Astrocyte (in vitro differentiated cells and primary cell): Measurements from ENCODE around the gene ATP12A. TPM values are rescaled to one million over a fixed set of nuclear protein-coding genes. Genes with fewer than 3 reads are reported as not detected.

Source experiments
- DNase-seq: peaks from one replicate; pipeline ENCODE4 v3.0.0-alpha.2; 2010; ENCODE audit warnings: low read depth
- FAIRE-seq: peaks from 2 replicates; lab custom pipeline; 2011; peaks lifted over from hg19 to GRCh38; lab: Jason Lieb, UNC
- H2AFZ ChIP-seq: 2 replicates; pipeline ENCODE4 v1.6.0; 2012; ENCODE audit warnings: low read depth, low read length, inconsistent platforms
- H3K27ac ChIP-seq: 2 replicates; pipeline ENCODE4 v1.5.1; 2011; ENCODE audit warnings: low read depth, low read length, inconsistent platforms
- H3K27me3 ChIP-seq: 2 replicates; pipeline ENCODE4 v1.6.0; 2011; ENCODE audit warnings: low read length, inconsistent platforms; ENCODE audit not compliant: insufficient read depth
- H3K36me3 ChIP-seq: 2 replicates; pipeline ENCODE4 v1.5.1; 2011; ENCODE audit warnings: low read length, inconsistent platforms; ENCODE audit not compliant: insufficient read depth
- H3K4me1 ChIP-seq: 2 replicates; pipeline ENCODE4 v1.5.1; 2011; ENCODE audit warnings: low read length, inconsistent platforms; ENCODE audit not compliant: insufficient read depth
- H3K4me2 ChIP-seq: 2 replicates; pipeline ENCODE4 v1.6.0; 2012; ENCODE audit warnings: low read length, inconsistent platforms
- H3K4me3 ChIP-seq: 2 replicates; pipeline ENCODE4 v1.5.1; 2011; ENCODE audit warnings: low read depth, mild to moderate bottlenecking, low read length, inconsistent platforms; ENCODE audit not compliant: insufficient read depth
- H3K79me2 ChIP-seq: 2 replicates; pipeline ENCODE4 v1.6.0; 2012; ENCODE audit warnings: mild to moderate bottlenecking, low read length, inconsistent platforms; ENCODE audit not compliant: insufficient read depth
- H3K9ac ChIP-seq: 2 replicates; pipeline ENCODE4 v1.6.0; 2012; ENCODE audit warnings: mild to moderate bottlenecking, low read length, inconsistent platforms
- H3K9me3 ChIP-seq: 2 replicates; pipeline ENCODE4 v1.5.1; 2012; ENCODE audit warnings: low read depth, mild to moderate bottlenecking, low read length, inconsistent platforms; ENCODE audit not compliant: insufficient read depth
- H4K20me1 ChIP-seq: 2 replicates; pipeline ENCODE4 v1.6.0; 2012; ENCODE audit warnings: low read length, inconsistent platforms; ENCODE audit not compliant: insufficient read depth
- H3K27ac Mint-ChIP-seq: one replicate; pipeline ENCODE4 v1.8.0; 2021; ENCODE audit warnings: mild to moderate bottlenecking, mixed read lengths; ENCODE audit not compliant: unreplicated experiment
- H3K27me3 Mint-ChIP-seq: one replicate; pipeline ENCODE4 v1.8.0; 2021; ENCODE audit warnings: low read depth, mixed read lengths; ENCODE audit not compliant: unreplicated experiment
- H3K36me3 Mint-ChIP-seq: one replicate; pipeline ENCODE4 v1.8.0; 2021; ENCODE audit warnings: low read depth, mixed read lengths; ENCODE audit not compliant: unreplicated experiment
- H3K4me1 Mint-ChIP-seq: one replicate; pipeline ENCODE4 v1.8.0; 2021; ENCODE audit warnings: low read depth, mixed read lengths; ENCODE audit not compliant: unreplicated experiment
- H3K4me3 Mint-ChIP-seq: one replicate; pipeline ENCODE4 v1.8.0; 2021; ENCODE audit warnings: mild to moderate bottlenecking, moderate library complexity, mixed read lengths; ENCODE audit not compliant: unreplicated experiment
- H3K9me3 Mint-ChIP-seq: one replicate; pipeline ENCODE4 v1.8.0; 2021; ENCODE audit warnings: mild to moderate bottlenecking, mixed read lengths; ENCODE audit not compliant: unreplicated experiment
- EZH2 ChIP-seq: IDR thresholded peaks from 2 replicates; pipeline ENCODE4 v1.6.1; 2012; ENCODE audit warnings: mild to moderate bottlenecking, low read length, inconsistent platforms; ENCODE audit not compliant: insufficient read depth
- total RNA-seq: library from RNA; stranded (reverse); gene quantifications from 2 replicates; pipeline ENCODE4 v1.2.1, GENCODE V29; 2021
- TF ChIP-seq, protein P1 (sequence below): IDR thresholded peaks from 2 replicates; pipeline ENCODE4 v1.5.1; 2011; ENCODE audit warnings: low read depth, mild to moderate bottlenecking, inconsistent platforms, low read length, moderate library complexity; ENCODE audit not compliant: insufficient read depth

ATP12A gene
- total RNA-seq, 1 donor from 2014 or later, result not detected

DNA sequence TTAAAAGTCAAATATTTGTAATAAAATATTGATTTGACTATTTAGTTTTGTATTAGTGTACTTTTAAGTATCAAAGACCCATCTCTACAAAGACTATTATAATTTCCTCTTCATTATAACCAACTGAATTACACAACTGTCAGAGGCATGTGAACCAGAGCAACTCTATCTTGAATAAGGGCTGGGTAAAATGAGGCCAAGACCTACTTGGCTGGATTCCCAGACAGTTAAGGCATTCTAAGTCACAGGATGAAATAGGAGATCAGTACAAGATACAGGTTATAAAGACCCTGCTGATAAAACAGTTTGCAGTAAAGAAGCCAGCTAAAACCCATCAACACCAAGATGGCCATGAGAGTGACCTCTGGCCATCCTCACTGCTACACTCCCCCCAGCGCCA is 36.2 kb upstream of the ATP12A start:
- H3K4me3 Mint-ChIP-seq, result no peak overlapping the region
- Histone ChIP-seq H3K4me1 (no peaks in the 10 kb centered on the region), H3K79me2 (no peaks in the 10 kb centered on the region), H4K20me1 (no peaks in the 10 kb centered on the region), H3K4me2 (no peak overlapping the region), H3K9ac (no peak overlapping the region), H3K9me3 (no peaks in the 10 kb centered on the region), H2AFZ (no peak overlapping the region), H3K36me3 (no peaks in the 10 kb centered on the region), H3K27ac (no peak overlapping the region), H3K27me3 (no peaks in the 10 kb centered on the region), H3K4me3 (no peak overlapping the region)
- H3K36me3 Mint-ChIP-seq, result no peaks in the 10 kb centered on the region
- H3K27ac Mint-ChIP-seq, result no peak overlapping the region
- H3K9me3 Mint-ChIP-seq, result peaks cover 2% of the 10 kb centered on the region
- TF ChIP-seq, protein P1, sequence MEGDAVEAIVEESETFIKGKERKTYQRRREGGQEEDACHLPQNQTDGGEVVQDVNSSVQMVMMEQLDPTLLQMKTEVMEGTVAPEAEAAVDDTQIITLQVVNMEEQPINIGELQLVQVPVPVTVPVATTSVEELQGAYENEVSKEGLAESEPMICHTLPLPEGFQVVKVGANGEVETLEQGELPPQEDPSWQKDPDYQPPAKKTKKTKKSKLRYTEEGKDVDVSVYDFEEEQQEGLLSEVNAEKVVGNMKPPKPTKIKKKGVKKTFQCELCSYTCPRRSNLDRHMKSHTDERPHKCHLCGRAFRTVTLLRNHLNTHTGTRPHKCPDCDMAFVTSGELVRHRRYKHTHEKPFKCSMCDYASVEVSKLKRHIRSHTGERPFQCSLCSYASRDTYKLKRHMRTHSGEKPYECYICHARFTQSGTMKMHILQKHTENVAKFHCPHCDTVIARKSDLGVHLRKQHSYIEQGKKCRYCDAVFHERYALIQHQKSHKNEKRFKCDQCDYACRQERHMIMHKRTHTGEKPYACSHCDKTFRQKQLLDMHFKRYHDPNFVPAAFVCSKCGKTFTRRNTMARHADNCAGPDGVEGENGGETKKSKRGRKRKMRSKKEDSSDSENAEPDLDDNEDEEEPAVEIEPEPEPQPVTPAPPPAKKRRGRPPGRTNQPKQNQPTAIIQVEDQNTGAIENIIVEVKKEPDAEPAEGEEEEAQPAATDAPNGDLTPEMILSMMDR, result no peak
- TF ChIP-seq EZH2, result no peak
- FAIRE-seq (no peak), DNase-seq (peak; percentile 45)
- peaks cover 8% of the 10 kb centered on the region for H3K4me1 Mint-ChIP-seq
- H3K27me3 Mint-ChIP-seq, result no peaks in the 10 kb centered on the region

DNA sequence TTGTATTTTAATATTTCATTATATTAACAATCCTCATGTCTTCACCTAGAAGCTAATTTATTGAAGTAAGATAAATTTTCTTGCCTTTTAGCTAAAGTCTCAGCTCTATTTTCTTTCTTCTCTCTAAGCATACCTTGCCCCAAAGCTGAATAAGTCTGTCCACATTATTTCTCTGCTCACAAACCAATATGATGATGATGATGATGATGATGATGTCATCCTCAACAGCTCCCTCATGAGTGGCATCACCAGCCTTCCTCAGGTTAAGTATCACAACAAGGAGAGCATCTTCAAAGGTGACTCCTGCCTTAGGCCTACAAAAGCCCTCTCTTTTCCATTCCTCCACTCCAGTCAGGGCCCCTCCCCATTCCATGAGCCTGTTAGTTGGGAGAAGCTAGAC is 31.9 kb upstream of the ATP12A start:
- Mint-ChIP-seq H3K9me3 (peaks cover 2% of the 10 kb centered on the region), H3K27me3 (peaks cover 2% of the 10 kb centered on the region), H3K4me3 (no peak overlapping the region), H3K4me1 (peaks cover 12% of the 10 kb centered on the region), H3K27ac (no peak overlapping the region), H3K36me3 (no peaks in the 10 kb centered on the region)
- Histone ChIP-seq H3K27me3 (no peaks in the 10 kb centered on the region), H3K79me2 (no peaks in the 10 kb centered on the region), H3K9ac (no peak overlapping the region), H3K4me1 (no peaks in the 10 kb centered on the region), H3K4me2 (no peak overlapping the region), H3K4me3 (no peak overlapping the region), H2AFZ (no peak overlapping the region), H3K36me3 (no peaks in the 10 kb centered on the region), H4K20me1 (no peaks in the 10 kb centered on the region), H3K27ac (no peak overlapping the region), H3K9me3 (no peaks in the 10 kb centered on the region)
- DNase-seq (no peak), FAIRE-seq (no peak)
- TF ChIP-seq EZH2, result no peak
- TF ChIP-seq, protein P1, result no peak

DNA sequence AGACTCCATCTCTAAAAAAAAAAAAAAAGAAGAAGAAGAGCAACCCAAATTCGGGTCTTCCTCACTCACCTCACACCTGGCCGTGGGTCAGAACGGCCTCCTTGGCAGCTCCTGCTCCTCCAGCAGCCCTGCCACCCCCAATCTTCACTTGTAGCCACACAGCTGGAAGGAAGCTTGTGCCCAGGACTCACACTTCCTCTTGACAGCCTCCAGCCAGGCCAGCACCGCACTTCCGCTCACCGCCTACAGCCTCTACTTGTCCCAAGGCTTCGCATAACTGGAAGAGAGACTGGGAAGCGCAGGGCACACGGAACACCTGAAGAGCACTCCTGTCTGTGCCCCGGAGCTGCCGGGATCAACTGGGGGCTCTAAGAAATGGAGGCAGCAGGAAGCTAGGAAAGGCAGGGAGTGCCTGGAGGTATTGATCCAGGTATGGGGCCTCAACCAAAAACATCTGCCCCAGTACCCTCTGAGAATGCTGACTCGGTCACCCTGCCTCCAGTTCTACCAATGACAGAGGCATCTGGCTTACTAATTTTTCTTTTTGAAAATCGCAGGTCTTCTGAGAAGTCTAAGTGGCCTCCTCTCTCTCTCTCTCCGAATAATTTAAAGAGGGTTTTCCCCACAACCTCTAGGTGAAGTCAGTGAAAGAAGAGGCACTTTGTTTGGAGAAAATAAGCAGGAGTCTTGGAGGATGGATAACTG is 31.1 kb upstream of the ATP12A start:
- Mint-ChIP-seq H3K36me3 (no peaks in the 10 kb centered on the region), H3K9me3 (peaks cover 2% of the 10 kb centered on the region), H3K27ac (no peak overlapping the region), H3K4me1 (peaks cover 8% of the 10 kb centered on the region), H3K4me3 (no peak overlapping the region), H3K27me3 (peaks cover 2% of the 10 kb centered on the region)
- no peaks in the 10 kb centered on the region for H3K9me3 ChIP-seq
- no peak for DNase-seq
- no peak overlapping the region for H3K27ac ChIP-seq
- H3K27me3 ChIP-seq, result no peaks in the 10 kb centered on the region
- TF ChIP-seq EZH2, result no peak
- TF ChIP-seq, protein P1, result no peak
- no peaks in the 10 kb centered on the region for H3K36me3 ChIP-seq
- no peaks in the 10 kb centered on the region for H3K79me2 ChIP-seq
- H3K4me1 ChIP-seq, result no peaks in the 10 kb centered on the region
- no peak overlapping the region for H3K4me2 ChIP-seq
- H2AFZ ChIP-seq, result no peak overlapping the region
- H3K9ac ChIP-seq, result no peak overlapping the region
- H3K4me3 ChIP-seq, result no peak overlapping the region
- no peak for FAIRE-seq
- no peaks in the 10 kb centered on the region for H4K20me1 ChIP-seq
